NCI-H1694 treated with DMSO at 0.1 percent for 48 hours (cell line): ENCODE data around the gene MRPL51.
"Not testable (repeated sequence)": the region's sequence is repeated elsewhere in the genome, so short reads cannot be mapped to it uniquely, and the experiment has no call there.

ENCODE experiments used
- DNase-seq: peaks from one replicate; lab custom pipeline; 2025; lab: John Stamatoyannopoulos, UW

MRPL51 gene

DNA sequence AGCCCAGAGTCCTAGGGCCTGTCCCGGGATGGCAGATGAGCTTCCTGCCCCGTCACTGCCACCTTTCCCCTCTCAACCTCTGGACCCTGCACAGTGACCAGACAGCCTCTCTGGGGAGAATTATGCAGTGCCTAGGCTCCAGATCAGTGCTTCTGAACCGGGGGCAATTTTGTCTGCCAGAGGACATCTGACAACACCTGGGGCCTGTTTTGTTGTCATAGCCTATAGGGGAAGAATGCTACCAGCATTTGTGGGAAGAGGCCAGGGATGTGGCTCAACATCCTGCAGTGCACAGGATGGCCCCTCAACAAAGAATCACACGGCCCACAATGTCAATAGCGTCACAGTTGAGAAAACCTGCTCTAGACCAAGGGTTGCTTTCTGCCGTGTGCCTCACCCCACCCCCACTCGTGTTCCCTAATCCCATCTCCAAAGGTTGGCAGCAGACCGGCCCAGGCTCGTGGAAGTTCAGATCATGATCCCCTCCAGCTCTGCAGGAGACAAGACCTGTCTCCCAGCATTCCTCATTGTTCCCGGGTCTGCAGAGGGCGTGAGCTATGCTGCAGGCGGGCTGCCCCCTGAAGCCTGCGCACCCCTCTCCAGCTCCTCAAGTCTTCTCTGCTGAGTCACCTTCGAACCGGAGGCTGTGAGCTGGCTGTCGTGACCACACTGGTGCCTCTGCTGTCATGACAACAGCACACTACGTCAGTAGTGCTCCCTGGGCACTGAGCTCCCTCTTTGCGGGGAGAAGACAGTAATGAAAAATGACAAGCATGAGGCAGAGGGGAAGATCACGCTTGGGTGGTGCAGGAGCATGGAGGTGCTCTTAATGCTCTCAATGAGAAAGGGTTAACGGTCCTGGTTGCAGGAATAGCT is 39.2 kb upstream of the MRPL51 start:
- peak; percentile 65 for DNase-seq

- DNase-seq: no peak
Observed at GRCh38 chr12:6530576-6531260, 37.7 kb upstream of the MRPL51 start.

DNA sequence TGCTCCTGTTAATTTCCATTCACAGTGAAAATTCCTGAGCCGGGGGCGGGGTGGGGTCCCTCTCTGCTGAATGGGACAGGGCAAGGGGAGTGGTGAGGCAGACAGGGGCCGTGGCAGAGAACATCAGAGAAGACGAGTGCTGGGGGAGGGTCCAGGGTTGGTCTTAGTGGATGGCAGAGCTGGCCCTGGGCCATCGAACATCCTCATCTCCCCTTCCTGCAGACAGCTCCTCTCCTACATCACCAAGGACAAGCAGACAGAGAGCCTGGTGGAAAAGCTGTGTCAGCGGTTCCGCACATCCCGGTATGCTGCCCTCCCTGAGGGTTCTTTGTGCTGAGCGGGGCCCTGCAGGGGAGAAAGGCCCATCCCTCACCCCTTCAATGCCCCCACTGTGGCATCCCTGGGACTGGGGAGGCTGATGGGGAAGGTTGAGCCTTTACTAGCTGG is 36.3 kb upstream of the MRPL51 start:
- DNase-seq: no peak

DNA sequence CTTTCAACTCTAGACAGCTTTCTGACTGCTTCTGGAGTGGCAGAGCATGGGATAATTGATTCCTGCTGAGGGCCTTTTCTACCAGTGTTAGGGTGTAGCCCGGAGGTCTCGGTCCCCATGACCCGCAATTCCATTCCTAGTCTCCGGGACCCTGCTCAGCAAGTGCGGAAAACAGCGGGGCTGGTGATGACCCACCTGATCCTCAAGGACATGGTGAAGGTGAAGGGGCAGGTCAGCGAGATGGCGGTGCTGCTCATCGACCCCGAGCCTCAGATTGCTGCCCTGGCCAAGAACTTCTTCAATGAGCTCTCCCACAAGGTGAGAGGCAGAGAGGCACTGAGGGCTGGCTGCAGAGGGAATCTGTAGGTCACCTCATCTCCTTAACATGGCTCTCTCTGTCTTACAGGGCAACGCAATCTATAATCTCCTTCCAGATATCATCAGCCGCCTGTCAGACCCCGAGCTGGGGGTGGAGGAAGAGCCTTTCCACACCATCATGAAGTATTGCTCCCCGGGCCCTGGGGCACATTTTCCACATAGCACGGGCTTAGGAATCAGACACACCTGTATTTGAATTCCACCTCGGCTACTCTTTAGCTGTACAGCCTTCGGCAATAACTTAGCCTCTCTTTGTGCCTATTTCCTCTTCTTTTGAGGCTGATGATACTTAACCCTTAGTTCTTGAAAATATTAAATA is 35.6 kb upstream of the MRPL51 start:
- no peak for DNase-seq

DNA sequence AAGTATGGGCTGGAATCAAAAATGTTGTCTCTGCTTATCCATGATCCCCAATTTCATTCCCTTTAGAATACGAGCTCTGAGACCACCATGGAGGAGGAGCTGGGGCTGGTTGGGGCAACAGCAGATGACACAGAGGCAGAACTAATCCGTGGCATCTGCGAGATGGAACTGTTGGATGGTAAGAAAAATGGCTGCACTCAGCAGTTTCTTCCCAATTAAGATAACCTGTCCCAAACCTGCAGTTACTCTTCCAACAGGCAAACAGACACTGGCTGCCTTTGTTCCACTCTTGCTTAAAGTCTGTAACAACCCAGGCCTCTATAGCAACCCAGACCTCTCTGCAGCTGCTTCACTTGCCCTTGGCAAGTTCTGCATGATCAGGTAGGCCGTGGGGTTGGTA is 34.6 kb upstream of the MRPL51 start:
- DNase-seq: no peak

DNA sequence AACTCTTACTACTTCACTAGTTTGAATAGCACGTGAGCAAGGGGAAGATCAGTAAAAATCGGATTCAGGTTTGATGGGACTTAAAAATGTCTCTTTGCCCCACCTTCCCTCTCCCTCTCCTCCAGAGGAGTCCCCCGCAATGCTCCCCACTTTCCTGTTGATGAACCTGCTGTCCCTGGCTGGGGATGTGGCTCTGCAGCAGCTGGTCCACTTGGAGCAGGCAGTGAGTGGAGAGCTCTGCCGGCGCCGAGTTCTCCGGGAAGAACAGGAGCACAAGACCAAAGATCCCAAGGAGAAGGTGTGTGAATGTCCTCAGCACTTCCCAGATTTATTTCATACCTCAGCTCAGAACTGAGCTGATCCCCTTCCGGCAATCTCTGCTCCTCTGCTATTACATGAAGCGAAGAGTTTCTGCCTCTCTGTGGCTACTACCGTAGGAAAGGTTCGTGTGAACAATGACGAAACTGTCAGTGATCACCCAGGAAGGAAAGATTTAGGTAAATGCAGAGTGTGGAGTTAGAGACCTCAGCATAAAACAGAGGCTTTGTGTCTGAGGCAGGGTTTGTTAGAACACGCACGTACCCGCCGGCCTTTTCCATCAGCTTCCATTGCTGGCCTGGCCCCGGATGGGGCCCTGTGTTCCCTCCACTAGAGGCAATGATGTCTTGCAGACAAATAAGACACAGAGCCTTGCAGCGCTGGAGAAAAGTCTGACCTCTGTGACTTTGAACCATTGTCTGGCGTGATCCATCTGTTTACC is 33.9 kb upstream of the MRPL51 start:
- no peak for DNase-seq

DNA sequence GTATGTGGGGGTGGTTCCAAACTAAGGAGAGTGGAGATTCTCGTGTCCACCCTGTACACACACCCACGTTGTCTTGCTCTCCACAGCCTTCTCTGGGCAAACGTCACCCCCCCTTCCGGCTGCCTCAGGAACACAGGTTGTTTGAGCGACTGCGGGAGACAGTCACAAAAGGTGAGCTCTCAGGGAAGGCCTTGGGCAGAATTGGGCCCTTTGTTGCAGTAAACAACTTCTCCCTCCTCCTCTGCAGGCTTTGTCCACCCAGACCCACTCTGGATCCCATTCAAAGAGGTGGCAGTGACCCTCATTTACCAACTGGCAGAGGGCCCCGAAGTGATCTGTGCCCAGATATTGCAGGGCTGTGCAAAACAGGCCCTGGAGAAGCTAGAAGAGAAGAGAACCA is 33.1 kb upstream of the MRPL51 start:
- DNase-seq: no peak

- DNase-seq: no peak
Observed at GRCh38 chr12:6524648-6525047, 31.6 kb upstream of the MRPL51 start.

DNA sequence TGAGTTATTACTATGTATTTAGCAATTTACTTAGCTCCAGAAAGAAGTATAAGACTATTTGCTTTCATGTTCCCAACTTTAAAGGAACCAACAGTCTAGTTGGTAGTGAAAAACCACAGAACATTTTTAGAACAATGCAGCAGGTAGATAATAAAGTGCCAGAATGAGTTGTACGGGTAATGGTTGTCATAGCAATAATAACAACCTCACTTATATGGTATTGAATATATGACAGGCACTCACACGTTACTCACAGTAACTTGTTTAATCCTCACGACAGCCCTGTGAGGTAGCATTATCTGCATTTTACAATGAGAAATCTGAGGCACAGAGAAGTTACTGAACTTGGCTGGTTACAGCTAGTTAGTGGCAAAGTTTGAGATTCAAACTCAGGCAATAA is 30.6 kb upstream of the MRPL51 start:
- DNase-seq: no peak

- DNase-seq: no peak
Observed at GRCh38 chr12:6522193-6522592, 29.1 kb upstream of the MRPL51 start.

DNA sequence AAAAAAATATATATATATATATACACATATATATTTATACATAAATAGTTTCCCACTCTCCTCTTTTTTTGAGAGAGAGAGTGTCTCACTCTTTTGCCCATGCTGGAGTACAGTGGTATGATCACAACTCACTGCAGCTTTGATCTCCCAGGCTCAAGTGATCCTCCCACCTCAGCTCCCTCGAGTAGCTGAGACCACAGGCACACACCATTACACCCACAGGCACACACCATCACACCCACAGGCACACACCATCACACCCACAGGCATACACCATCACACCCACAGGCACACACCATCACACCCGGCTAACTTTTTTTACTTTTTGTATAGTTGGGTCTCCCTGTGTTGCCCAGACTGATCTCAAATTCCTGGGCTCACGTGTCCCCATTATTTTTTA is 27.1 kb upstream of the MRPL51 start:
- DNase-seq: no peak

DNA sequence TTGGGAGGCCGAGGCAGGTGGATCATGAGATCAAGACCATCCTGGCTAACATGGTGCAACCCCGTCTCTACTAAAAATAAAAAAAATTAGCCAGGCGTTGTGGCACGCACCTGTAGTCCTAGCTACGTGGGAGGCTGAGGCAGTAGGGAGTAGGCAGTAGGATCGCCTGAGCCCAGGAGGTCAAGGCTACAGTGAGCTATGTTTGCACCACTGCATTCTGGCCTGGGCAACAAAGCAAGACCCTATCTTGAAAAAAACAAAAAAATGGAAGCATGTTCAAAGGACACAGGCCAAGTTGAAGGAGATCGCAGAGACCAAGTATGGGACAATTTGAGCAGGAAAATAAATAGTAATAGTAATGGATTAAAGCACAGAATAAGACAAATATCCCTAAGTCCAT is 15.0 kb upstream of the MRPL51 start:
- no peak for DNase-seq

- DNase-seq: no peak
Observed at GRCh38 chr12:6507102-6507998, 14.3 kb upstream of the MRPL51 start.

- DNase-seq: no peak
Observed at GRCh38 chr12:6500466-6500865, 7.4 kb upstream of the MRPL51 start.

GRCh38 chr12:6497291-6497690 is 4.2 kb upstream of the MRPL51 start:
- DNase-seq: not testable (repeated sequence)

DNA sequence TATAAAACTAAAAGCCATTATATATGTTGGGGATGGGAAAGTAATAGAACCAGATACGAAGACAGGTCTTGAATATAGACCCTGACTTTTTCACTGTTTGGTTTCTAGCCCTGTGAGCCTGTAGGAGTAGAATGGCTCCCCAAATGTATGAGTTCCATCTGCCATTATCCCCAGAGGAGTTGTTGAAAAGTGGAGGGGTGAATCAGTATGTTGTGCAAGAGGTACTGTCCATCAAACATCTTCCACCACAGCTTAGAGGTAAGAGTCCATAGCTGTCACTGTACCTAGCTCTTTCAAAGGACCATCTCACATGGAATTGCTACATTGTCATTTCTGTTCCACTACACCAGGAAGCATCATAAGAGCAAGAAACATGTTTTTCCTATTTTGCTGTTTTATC is 1.9 kb upstream of the MRPL51 start:
- no peak for DNase-seq

DNA sequence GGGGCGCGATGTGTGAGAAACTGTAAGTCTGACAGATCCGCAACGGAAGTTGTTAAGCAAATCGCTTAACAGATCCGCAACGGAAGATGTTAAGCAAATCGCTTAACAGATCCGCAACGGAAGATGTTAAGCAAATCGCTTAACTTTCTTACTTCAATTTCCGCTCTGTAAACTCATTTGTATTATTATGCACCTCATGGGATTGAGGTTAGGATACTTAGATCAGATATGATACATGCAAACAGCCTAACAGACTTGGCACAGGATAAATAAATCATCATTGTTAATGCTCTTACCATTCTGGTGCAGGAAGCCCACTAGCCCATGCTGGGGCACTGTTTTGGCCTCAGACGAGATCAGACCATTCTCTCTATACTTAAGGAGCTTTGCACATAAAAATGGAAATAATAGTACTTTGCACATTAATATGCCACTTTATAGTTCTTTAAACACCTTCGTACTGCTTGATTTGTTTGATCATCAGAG is 1.2 kb upstream of the MRPL51 start:
- DNase-seq: peak; percentile 48

GRCh38 chr12:6493497-6494257 is 615 bp upstream of the MRPL51 start, which contains the start of gene NCAPD2:
TSS of gene NCAPD2 (plus strand) at chr12:6494102. CDS start at chr12:6495099, 997 bp downstream.
- peak; percentile 99 for DNase-seq

DNA sequence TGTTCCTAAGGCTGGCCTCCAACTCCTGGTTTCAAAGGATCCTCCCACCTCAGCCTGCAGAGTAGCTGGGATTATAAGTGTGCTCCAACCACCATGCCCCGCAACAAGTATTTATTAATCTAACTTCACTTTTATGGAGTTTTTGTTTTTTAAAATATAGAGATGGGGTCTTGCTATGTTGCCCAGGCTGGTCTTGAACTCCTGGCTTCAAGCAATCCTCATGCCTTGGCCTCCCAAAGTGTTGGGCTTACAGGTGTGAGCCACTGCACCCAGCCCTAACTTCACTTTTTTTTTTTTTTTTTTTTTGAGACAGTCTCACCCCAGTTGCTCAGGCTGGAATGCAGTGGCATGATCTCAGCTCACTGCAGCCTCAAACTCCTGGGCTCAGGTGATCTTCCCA is 2.4 kb downstream of the MRPL51 start:
- not testable (repeated sequence) for DNase-seq

DNA sequence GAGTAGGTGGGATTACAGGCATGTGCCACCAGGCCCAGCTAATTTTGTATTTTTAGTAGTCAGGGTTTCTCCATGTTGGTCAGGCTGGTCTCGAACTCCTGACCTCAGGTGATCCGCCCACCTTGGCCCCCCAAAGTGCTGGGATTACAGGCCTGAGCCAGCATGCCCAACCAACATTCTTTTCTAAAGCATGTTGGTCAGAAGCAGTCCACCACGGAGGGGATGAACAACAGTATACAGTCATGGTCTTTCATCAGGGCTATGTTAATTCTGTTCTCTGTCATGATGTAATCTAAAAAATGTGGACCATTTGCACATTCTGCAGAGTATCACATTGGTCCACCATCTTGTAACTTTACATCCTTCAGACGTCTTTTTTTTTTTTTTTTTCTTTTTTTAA is 3.6 kb downstream of the MRPL51 start:
- no peak for DNase-seq
